ENCODE data around the gene STX16.

The STX16 gene

GRCh38 chr20:58677808-58678207 lies 26.7 kb downstream of the STX16 start:
- no peak for DNase-seq (ENCODE audit: low spot score)

GRCh38 chr20:58678806-58679205 lies 27.7 kb downstream of the STX16 start:
- DNase-seq (ENCODE audit: low spot score), result no peak

GRCh38 chr20:58682656-58683531 lies 31.8 kb downstream of the STX16 start:
- no peak for DNase-seq (ENCODE audit: low spot score)

- no peak for DNase-seq (ENCODE audit: low spot score)
Measured at GRCh38 chr20:58684291-58684690, 33.2 kb downstream of the STX16 start.

GRCh38 chr20:58685988-58686387 lies 34.9 kb downstream of the STX16 start:
- no peak for DNase-seq (ENCODE audit: low spot score)

GRCh38 chr20:58688414-58688813 lies 37.3 kb downstream of the STX16 start:
- DNase-seq (ENCODE audit: low spot score), result no peak

- DNase-seq (ENCODE audit: low spot score), result no peak
Measured at GRCh38 chr20:58688840-58689239, 37.8 kb downstream of the STX16 start.

- DNase-seq (ENCODE audit: low spot score), result no peak
Measured at GRCh38 chr20:58690396-58691135, 39.5 kb downstream of the STX16 start.

- DNase-seq (ENCODE audit: low spot score), result no peak
Measured at GRCh38 chr20:58691773-58692578, 40.9 kb downstream of the STX16 start.

- DNase-seq (ENCODE audit: low spot score), result peak; percentile 98
Measured at GRCh38 chr20:58692579-58693225, 41.6 kb downstream of the STX16 start, which contains the start of gene NPEPL1. Gene NPEPL1 (plus strand): TSS chr20:58692800. CDS start chr20:58692901, 101 bp downstream.

GRCh38 chr20:58693226-58694006 lies 42.3 kb downstream of the STX16 start:
- DNase-seq (ENCODE audit: low spot score), result peak; percentile 73

GRCh38 chr20:58694241-58695083 lies 43.4 kb downstream of the STX16 start:
- DNase-seq (ENCODE audit: low spot score), result no peak

GRCh38 chr20:58695084-58695722 lies 44.1 kb downstream of the STX16 start:
- DNase-seq (ENCODE audit: low spot score), result no peak

- DNase-seq (ENCODE audit: low spot score), result no peak
Measured at GRCh38 chr20:58695895-58696375, 44.9 kb downstream of the STX16 start.

- no peak for DNase-seq (ENCODE audit: low spot score)
Measured at GRCh38 chr20:58696411-58696961, 45.4 kb downstream of the STX16 start.

- no peak for DNase-seq (ENCODE audit: low spot score)
Measured at GRCh38 chr20:58697201-58697866, 46.3 kb downstream of the STX16 start.

GRCh38 chr20:58697867-58698703 lies 47.0 kb downstream of the STX16 start:
- DNase-seq (ENCODE audit: low spot score), result no peak

All from HuH-7.5 (cell line).